OCI-LY7 (cell line): ENCODE results near the gene MREG.

Experiments
- EZH2phosphoT487 ChIP-seq: fragments of 200-600 bp; sonication (generic); IDR thresholded peaks from 2 replicates; pipeline ENCODE4 v1.6.1; 2018; ENCODE audit warnings: low read depth, borderline replicate concordance, mild to moderate bottlenecking, mixed run types, antibody characterized with exemption, low read length, moderate library complexity, mixed read lengths
- TF ChIP-seq, protein P1 (sequence below): fragments of 200-600 bp; sonication (generic); conservative IDR thresholded peaks from 2 replicates; pipeline ENCODE4 v1.5.1; 2014; ENCODE audit warnings: mild to moderate bottlenecking, antibody characterized with exemption, low read length, moderate library complexity, mixed read lengths

DNA sequence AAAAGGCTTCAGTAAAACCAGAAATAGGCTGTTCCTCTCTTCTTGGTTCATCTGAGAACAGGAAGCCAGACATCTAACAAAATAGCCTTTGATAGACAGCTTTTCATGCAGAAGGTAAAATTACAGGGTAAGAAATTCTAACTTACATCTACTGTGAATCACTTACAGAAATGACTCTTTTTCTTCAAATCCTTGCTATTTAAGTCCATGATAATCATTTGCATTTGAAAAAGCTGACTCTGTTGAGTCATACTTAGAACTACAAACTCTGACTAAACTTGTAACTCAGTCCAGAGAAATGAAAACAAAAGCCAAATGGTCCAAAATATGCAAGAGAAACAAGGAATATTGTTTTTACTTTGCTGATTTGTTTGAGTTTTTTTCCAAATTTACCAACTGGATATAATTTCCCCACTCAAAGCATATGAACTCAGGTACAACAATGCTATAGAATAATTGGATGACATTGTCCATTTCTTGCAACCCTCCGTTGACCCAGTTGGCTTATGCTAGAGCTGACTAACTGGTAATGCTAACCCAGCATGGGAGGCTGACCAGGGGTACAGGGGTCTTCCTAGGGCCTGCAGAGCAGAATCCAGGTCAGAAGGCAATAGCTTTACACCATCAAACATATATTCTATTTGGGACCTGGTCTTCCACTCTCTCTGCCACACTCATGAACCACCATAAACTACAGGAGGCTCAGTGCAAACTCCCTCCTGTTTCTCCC, 18.8 kb upstream of the MREG start:
- TF ChIP-seq, protein P1, sequence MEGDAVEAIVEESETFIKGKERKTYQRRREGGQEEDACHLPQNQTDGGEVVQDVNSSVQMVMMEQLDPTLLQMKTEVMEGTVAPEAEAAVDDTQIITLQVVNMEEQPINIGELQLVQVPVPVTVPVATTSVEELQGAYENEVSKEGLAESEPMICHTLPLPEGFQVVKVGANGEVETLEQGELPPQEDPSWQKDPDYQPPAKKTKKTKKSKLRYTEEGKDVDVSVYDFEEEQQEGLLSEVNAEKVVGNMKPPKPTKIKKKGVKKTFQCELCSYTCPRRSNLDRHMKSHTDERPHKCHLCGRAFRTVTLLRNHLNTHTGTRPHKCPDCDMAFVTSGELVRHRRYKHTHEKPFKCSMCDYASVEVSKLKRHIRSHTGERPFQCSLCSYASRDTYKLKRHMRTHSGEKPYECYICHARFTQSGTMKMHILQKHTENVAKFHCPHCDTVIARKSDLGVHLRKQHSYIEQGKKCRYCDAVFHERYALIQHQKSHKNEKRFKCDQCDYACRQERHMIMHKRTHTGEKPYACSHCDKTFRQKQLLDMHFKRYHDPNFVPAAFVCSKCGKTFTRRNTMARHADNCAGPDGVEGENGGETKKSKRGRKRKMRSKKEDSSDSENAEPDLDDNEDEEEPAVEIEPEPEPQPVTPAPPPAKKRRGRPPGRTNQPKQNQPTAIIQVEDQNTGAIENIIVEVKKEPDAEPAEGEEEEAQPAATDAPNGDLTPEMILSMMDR, result no peak
- TF ChIP-seq EZH2phosphoT487, result no peak
